GOT3 (cell line): ENCODE measurements around the gene SAMD8.

Experiments
- DNase-seq: peaks from one replicate; lab custom pipeline; 2025; ENCODE audit warnings: mixed read lengths; lab: John Stamatoyannopoulos, UW

Gene SAMD8

DNA sequence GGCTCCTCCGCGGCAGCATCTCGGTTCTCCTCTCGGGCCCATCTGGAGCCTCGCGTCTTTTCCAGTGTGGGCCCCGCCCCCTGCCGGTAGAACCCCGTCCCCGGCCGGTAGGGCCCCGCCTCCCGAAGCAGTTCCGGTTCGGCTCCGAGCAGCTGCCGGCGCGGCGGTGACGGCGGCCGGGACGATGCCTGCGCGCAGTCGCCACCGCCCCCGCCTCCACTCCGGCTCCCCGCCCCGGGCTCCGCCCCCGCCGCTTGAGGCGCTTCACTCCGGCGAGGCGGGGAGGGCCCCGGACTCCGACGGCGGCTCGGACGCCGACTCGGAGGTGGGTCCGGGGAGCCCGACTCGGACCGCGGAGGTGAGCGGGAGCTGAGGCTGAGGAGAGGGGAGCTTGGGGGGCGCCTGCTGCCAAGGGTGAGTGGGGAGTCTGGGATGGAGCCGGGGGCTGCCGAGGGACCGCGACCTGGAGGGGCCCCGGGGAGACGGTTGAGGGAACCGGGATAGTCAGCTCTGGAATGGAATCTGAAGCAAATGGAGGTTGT, at the start of gene SAMD8:
TSS of gene SAMD8 (plus strand) at position 292 of the 542 bp plus-strand sequence. CDS start 38,873 bp downstream, outside the sequence.
- DNase-seq: peak; percentile 94

DNA sequence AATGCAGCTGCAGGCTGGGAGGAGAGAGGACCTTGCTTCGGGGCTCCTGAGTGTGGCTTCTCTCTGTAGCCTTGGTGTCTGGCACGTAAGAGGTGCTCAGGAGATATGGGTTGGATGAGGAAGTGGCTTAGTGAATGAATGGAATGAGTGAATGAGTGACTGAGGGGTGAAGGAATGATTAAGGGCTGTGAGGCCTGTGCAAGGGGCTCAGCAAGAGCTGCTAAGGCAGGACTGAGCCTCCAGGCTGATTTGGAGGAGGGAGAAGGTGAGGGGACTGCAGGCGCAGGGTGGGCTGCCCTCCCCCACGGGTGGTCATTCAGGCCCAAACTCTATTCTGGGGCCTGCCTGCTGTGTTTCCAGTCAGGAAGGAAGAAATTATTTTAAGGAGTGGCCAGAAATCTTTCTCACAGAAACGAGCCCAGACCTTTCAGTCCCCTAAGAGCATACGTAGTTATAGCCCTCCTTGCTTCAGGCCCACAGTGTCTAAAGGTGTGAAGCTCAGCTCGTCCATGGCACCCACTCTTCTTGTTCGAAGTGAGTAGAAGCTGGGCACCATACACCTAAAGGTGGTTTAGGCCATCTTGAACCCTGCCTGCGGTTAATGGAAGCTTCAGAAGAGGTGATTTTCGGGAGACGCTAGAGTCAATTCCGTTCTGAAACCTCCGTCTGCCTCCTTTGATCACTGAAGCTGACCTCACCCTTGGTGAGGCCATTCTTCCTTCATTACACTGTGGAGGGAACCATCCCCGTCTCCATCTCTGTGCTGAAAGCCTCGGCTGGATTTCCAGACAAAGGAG, 49.5 kb upstream of the SAMD8 start:
- no peak for DNase-seq

DNA sequence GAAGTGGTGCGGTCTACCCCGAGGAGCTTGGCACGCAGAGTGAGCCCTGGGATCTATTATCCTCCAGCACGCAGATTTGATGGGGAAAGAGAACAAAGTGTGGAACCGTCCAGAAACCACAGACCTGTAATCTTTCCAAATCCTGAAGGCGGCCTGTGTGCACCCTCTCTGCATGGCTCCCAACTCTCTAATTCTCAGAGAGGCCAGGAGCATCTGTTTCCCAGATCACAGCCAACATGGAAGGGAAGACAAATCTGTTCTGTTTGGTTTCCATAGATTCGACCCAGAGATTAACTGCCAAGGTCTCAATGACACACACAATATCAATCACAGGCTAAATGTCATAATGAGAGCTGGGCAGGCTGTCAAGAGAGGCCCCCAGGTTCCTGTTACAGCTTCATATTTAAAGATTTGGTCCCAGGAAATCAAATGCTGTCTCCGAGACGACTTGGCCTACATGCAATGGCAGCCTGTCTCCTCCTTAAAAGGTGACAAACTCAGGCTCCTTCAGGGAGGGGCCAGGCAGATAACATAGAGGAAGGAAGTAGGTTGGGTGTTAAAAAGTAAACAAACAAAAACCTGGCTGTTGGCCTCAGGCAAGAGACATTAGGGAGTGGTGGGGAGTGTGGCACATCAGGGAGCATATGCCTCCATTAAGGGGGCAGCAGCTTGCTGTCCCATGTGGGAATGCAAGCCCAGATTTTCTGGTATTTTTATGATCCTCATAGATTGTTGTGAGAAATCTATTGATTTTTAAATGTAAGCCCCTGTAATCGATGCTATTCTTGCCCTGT, 48.8 kb upstream of the SAMD8 start:
- DNase-seq: no peak

DNA sequence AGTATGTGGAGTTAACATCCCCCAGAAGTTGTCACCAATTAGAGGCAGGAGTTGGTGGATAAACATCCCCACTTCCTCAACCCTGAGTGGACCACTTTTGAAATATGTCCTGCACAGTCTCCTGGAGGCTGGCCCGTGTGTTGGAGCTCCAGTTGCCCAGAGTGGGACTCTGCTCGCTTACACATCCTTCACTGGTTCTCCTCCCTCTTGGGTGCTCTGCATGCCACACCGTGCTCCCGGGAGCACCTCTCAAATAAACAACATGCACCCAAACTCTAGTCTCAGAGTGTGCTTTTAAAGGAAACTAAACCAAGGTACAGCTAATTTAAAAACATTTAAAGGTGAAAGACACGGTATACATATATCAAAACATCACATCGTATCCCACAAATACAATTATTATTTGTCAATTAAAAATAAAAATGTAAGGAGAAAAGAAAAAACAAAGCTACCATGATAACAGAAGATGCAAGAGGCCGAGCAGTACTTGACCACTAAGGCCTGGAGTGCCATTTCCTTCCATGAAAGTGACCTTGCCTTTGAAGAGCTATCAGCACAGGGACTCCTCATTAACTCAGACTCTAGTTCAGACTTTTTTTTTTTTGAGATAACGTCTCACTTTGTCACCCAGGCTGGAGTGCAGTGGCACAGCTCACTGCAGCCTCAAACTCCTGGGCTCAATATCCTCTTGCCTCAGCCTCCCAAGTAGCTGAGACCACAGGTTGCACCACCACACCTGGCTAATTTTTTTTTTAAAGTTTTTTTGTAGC, 47.8 kb upstream of the SAMD8 start:
- no peak for DNase-seq

DNA sequence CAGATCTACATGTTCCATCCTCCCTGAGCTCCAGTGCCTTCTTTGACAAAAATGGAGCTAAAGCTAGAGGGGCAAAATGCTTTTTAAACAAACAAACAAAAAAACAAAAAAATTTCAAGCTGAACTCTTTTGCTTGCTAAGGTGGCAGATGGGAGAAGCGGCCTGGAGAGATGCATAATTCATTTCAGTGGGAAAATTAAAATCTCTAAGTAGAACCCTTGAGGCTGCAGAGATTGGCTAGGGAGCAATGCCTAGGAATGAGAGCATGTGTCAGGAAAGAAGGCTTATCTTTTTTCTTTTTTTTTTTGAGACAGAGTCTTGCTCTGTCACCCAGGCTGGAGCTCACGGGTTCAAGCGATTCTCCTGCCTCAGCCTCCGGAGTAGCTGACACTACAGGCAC, 46.4 kb upstream of the SAMD8 start:
- no peak for DNase-seq

DNA sequence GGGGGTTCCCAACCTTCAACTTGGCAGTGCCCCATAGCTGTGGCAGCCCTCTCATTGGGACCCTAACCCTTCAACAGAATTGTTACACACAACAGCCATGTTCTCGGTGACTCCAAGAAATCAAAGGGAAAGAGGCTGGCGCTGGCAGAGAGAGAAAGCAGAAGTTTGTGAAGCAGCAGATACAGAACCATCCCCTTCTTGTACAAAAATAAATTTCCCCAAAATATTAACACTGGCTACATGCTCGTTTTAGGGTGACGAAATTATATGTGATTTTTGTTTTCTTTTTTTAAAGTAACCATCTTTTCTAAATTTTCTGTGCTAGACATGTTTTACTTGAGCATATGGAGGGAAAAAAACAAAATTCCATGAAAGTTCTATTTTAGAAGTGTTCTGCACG, 45.2 kb upstream of the SAMD8 start:
- no peak for DNase-seq

DNA sequence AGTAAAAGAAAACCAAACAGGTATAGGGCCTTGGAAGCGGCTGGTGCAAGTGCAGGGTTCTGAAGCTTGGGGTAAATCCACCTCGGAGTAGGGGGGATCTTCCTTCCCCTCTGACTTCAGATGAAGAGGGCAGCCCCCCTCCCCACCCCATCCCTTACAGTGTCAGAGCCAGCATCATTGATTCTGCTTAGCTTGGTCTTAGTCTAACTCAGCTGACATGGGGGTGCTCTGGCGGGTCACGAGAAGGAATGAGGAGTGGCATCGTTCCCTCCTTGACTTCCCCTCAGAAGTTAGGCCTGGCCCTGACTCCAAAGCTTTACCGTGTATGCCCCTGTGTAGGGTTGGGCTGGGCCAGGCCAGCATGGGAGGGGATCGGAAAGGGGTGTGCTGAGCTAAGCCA, 44.2 kb upstream of the SAMD8 start:
- no peak for DNase-seq

DNA sequence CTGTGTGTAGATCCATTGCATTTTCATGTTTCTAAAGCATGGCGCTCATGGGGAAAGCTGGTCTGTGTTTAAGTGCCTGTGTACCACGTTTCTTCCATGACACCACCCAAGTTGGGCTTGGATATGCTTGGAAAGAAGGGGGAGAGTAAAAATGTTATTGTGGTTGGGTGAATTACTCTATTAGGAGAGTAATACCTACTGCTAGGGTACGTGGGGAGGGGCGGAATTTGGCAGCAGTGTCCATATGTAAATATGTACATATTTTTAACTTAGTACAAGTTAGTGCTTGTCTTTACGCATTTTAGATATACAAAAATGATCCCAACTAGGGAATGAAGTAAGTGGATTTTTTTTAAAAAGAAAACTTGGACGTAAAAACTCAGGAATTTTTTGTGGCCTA, 42.9 kb upstream of the SAMD8 start:
- DNase-seq: no peak

DNA sequence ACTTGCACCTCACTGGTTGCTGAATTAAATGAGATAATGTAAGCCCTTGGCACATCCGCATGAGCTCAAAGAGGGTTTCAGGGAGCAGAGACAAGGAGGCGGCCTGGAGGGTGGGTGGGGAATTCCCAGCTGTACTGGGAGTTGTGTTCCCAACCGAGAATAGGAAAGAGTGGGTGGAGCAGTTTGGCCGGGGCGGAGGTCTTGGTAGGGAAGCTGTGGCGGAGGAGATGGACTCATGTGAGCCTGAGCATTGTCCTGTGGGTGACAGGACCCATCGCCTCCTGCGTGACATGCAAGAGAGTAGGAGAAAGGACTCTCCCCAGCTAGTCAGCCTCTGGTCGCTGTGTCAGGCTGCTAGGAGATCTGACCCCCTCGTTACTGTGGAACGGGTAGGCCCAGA, 41.0 kb upstream of the SAMD8 start:
- DNase-seq: no peak

DNA sequence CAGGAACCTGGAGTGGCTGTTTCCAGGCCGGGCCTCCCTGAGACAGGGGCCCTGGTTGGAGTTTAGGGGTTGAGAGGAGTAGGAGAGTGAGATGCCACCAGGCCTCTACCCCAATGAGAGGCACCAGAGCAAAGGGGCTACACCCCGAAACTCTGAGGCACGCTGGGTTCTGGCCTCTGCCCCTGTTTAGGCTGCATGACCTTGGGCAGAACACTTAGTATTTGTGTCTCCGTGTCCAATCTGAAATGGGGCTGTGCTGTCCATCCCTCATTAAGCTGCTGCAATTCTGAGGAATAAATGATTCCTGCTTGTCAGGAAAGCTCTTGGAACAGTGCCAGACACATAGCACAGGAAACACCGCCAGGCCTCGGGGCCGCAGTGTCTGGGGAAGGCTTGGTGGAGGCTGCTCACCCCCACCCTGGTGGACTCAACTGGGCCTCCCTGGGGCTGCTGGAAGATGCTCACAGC, 40.5 kb upstream of the SAMD8 start:
- DNase-seq: no peak

DNA sequence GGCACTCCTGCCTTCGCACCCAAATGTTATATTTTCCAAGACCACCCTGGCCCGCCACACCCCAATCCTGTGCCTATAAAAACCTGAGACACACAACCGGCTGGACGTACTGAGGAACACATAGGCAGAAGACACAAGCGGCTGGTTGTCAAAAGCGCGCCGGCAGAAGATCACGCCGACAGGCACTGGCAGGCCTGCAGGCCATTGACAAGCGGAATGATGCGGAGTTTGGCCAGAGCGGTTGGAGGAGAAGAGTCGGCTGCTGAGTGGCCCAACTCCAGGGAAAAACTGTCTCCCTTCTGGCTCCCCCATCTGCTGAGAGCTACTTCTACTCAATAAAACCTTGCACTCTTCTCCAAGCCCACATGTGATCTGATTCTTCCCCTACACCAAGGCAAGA, 39.7 kb upstream of the SAMD8 start:
- DNase-seq: no peak

DNA sequence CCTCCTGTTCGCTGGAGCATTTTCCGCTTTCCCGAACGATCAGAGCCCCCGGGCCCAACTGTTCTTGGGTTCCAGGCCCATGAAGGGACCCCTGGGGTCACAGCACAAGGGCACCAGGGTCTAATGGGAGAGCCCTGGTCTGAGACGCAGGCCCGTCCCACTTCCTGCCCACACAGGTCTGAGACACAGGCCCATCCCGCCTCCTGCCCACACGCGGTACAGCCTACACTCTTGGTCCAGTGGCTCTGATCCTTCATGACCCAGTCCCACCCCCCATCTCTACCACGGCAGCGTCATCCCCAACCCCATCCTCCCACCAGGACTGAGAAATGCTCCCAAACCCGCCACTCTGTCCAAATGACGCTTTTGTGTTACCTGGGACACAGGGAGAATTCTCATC, 38.7 kb upstream of the SAMD8 start:
- DNase-seq: no peak

DNA sequence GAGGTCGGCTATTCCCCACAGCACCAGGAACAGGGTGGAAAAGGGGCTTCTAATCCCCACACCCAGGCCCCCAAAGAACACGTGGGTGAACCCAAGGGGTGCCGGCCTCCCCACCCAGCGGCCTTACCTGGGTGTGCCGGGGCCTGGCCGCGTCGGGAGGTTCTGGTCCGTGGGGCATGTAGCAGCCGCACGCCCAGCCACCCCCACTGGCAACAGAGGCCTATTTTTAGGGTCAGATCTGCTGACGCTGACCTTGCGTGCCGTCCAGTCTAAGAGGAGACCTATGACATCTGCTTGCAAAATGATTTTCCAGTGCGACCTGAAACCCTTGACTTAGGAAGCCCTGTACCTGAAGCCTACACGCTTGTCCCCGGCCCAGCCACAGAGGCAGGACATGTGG, 38.0 kb upstream of the SAMD8 start:
- no peak for DNase-seq

DNA sequence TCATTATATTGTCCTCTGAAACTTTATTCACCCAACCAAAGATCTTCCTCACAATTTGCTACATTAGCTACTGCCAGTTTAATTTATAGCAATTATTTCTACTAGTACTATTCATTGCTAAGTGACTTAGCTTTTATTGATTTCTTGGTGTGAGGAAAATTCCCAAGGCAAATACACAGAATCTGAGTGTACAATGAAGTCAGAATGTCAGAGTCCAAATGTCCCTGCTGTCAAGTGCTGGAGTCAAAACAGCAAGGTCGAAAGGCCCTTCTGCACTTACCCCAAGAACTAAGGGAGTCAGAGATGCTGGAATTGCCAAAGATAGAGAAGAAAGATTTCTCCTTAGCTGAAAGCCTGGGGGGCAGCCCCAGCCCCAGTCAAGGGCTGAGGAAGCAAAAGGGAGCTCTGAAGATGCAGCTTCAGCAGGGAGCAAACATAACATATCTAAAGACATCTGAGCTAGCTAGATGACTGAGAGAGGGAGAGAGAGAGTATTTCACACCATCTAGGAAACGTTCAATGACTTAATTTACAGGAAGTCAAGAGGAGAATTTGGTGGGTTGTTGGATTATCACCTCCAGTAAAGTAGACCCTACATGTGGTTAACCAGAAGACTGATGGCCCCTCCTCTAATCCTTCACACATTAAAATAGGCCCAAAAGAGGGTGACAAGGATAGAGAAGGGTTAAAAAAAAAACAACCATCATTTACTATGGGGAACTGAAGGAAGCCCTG, 36.6 kb upstream of the SAMD8 start:
- DNase-seq: no peak

DNA sequence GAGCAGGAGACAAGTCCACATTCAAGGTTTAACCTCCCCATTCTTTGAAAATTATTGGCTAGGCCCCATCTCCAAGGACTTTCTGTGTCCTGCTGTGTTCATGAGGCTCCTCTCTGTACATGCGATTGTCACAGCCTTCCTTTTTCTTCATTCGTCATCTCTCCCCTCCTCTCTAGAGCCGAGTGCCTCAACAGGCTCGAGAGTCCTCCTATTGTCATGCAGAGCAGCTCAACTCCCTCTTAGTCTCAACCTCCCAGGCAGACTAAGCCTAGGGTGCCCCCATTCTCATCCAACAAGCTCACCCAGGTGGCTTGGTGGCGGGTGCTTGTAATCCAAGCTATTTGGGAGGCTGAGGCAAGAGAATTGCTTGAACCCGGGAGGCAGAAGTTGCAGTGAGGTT, 35.1 kb upstream of the SAMD8 start:
- no peak for DNase-seq

DNA sequence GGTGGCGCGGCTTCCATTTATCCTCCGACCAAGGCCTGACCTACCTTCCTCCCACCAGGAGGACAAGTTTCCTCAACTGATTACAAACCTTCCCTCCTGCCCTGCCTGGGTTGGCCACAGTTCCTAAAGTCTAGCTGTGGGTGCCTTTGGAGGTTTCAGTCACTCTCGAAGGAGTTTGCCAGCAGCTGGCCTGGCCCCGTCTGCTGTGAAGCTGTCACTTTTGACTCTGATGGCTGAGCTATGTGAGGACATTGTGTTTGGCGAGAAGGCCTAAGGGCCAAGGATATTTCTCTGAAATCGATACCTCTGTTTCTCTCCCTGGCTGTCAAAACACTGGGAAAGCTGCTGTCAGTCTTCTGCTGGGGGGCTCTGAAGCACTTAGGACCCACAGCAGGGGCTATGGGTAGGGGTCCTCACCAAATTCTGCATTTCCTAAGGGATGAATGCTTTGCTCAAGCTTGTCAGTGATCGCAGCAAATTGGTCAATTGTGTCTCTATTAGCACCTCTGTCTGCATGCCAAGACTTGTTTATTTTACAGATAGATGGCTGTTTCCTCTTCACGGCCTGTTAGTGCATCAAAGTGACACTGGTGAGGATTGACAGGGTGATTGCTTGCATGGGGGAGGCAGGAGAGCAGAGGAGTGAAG, 31.9 kb upstream of the SAMD8 start:
- no peak for DNase-seq

DNA sequence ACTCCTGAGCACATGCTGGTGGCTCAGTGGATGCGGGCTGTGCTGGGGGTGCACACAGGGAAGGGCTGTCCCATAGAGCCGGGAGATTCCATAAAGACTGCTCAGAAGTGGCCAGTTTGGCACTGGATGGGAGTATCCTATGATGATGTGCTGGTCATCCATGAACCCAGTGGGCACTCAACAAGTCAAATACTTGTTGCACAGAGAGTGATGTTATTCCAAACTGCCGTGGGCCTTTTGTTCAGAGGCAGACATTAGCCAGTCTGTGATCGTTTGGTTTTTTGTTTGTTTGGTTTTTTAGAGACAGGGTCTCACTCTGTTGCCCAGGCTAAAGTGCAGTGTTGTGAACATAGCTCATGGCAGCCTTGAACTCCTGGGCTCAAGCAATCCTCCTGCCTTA, 30.9 kb upstream of the SAMD8 start:
- no peak for DNase-seq

DNA sequence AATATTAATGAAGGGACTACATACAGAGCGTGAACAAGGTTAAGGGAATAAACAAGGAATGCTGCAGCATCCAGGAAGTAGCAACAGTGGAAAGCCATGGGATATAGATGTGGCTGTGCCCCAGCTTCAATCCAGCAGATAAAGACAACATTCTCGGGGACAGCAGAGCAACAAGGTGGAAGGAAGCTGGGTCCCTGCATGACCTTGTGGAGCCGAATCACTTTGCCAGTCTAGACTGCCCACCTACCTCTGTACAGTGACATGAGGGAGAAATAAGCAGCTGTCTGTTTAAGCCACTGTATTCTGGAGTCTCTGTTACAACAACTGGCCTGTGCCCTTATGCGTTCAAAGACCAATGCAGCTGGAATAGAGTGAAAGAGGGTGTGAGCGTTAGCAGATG, 30.1 kb upstream of the SAMD8 start:
- no peak for DNase-seq

DNA sequence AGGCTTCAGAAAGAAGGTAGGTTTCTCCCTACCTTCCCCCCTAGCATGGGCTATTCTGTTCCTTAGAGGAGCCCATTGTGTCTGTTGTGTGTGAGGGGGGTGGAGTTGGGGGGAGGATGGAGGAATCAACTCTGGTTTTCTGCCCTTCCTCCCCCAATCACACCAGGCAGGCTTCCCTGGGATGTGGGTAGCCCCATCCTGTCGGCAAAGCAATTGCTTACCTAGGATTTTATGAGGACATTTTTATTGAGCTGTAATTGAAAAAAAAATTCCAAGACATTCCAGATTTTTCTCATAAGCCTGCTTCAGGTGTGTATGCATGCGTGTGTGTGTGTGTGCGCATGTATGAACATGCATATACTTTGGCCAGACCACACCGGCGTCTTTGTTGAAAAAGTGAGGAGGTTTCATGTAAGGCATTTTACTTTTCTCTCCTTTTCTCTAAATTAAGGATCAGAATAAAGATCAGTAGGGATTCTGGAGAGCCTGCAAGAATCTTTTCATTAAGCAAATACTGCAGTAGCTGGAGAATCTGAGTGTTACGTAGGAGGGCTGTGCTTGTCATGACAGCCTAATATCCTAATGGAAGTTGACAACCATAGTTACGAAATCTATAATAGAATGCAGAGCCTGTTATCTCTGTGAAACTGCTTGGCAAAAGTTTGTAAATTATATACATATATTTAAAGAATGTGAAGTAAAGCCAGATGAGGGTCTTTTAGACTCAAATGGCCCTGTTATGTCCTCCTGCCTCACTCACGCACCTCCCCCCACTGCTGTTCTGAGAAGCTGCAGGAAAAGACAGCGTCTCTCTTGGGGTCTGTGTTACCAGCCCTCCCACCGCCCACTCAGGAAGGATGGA, 27.3 kb upstream of the SAMD8 start:
- no peak for DNase-seq

DNA sequence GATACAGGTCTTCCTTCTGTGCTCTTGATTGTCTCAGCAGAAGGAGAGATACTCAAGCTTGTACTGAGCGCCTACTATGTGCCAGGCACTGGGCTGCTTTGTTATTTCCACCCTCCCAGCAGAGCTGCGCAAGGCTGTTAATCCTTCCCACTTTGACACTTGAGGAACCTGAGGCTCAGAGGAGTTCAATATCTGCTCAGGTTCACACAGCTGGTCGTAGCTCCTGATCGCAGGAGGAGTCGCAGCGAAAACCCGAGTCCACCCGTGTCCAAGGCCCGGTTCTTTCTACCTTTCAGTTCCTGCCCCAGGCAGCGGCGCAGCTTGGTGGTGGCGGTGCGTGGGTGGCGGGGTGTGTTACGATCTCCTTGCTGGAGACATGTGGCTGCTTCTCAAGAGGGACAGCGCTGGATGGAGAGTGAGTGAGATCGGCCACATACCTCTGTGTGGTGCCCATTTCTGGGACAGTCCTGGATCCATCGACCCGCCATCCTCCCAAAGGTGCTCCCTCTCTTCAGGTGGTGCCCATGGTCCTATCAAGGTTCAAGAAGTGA, 26.5 kb upstream of the SAMD8 start:
- DNase-seq: no peak
